GM21786 (cell line): Measurements from ENCODE around the gene FLNB.

Experiments used
- ATAC-seq: cut with Tn5 transposase; IDR thresholded peaks from one replicate; pipeline ENCODE4 v1.9.1; 2021; ENCODE audit not compliant: unreplicated experiment

Gene FLNB

GRCh38 chr3:58130591-58130990 is 122.4 kb downstream of the FLNB start:
- ATAC-seq: no peak

GRCh38 chr3:58131101-58131825 is 123.0 kb downstream of the FLNB start:
- ATAC-seq: no peak

- no peak for ATAC-seq
Observed at GRCh38 chr3:58132850-58133249, 124.6 kb downstream of the FLNB start.

- no peak for ATAC-seq
Observed at GRCh38 chr3:58134468-58134867, 126.2 kb downstream of the FLNB start.

GRCh38 chr3:58135712-58136543 is 127.7 kb downstream of the FLNB start:
- no peak for ATAC-seq

- no peak for ATAC-seq
Observed at GRCh38 chr3:58137306-58137705, 129.1 kb downstream of the FLNB start.

- no peak for ATAC-seq
Observed at GRCh38 chr3:58141766-58142345, 133.6 kb downstream of the FLNB start.

GRCh38 chr3:58143417-58144055 is 135.3 kb downstream of the FLNB start:
- no peak for ATAC-seq

GRCh38 chr3:58144478-58145325 is 136.5 kb downstream of the FLNB start:
- ATAC-seq: no peak

- ATAC-seq: no peak
Observed at GRCh38 chr3:58148049-58148448, 139.8 kb downstream of the FLNB start.

GRCh38 chr3:58150130-58150809 is 142.0 kb downstream of the FLNB start:
- ATAC-seq: no peak

- ATAC-seq: no peak
Observed at GRCh38 chr3:58150810-58151199, 142.6 kb downstream of the FLNB start.

- no peak for ATAC-seq
Observed at GRCh38 chr3:58151637-58152036, 143.4 kb downstream of the FLNB start.

GRCh38 chr3:58152225-58153015 is 144.2 kb downstream of the FLNB start:
- ATAC-seq: no peak

GRCh38 chr3:58153371-58153770 is 145.1 kb downstream of the FLNB start:
- ATAC-seq: no peak

GRCh38 chr3:58154626-58155449 is 146.6 kb downstream of the FLNB start:
- ATAC-seq: no peak

GRCh38 chr3:58155838-58156237 is 147.6 kb downstream of the FLNB start:
- ATAC-seq: no peak

GRCh38 chr3:58157700-58158099 is 149.5 kb downstream of the FLNB start:
- ATAC-seq: no peak
